ENCODE measurements around the gene C1orf87.

The C1orf87 gene

GRCh38 chr1:59997479-59998115 is 76.0 kb downstream of the C1orf87 start:
- no peak overlapping the region for H3K27ac ChIP-seq
- TF ChIP-seq CTCF (conservative IDR thresholded peaks at IDR 0.05) (peak; percentile 13), ZFX (IDR thresholded peaks at IDR 0.05) (no peak)

- H3K27ac ChIP-seq, result no peak overlapping the region
- TF ChIP-seq ZFX (IDR thresholded peaks at IDR 0.05), result no peak
- no peak for TF ChIP-seq CTCF (conservative IDR thresholded peaks at IDR 0.05)
Observed at GRCh38 chr1:59994302-59995198, 79.0 kb downstream of the C1orf87 start.

GRCh38 chr1:59992040-59992820 is 81.3 kb downstream of the C1orf87 start:
- no peak overlapping the region for H3K27ac ChIP-seq
- no peak for TF ChIP-seq CTCF (conservative IDR thresholded peaks at IDR 0.05)
- TF ChIP-seq ZFX (IDR thresholded peaks at IDR 0.05), result no peak

GRCh38 chr1:59990470-59990869 is 83.1 kb downstream of the C1orf87 start:
- no peak overlapping the region for H3K27ac ChIP-seq
- TF ChIP-seq ZFX (IDR thresholded peaks at IDR 0.05) (no peak), CTCF (conservative IDR thresholded peaks at IDR 0.05) (no peak)

- TF ChIP-seq ZFX (IDR thresholded peaks at IDR 0.05), result no peak
- TF ChIP-seq CTCF (conservative IDR thresholded peaks at IDR 0.05), result no peak
- no peak overlapping the region for H3K27ac ChIP-seq
Observed at GRCh38 chr1:59986516-59987310, 86.9 kb downstream of the C1orf87 start.

GRCh38 chr1:59985911-59986515 is 87.6 kb downstream of the C1orf87 start:
- no peak for TF ChIP-seq ZFX (IDR thresholded peaks at IDR 0.05)
- 0 out of 2 replicates have a peak, but pooled peaks have one; percentile 4 for TF ChIP-seq CTCF (conservative IDR thresholded peaks at IDR 0.05)

More at GRCh38 chr1:59985911-59986515, 87.6 kb downstream of the C1orf87 start:
- H3K27ac ChIP-seq, result no peak overlapping the region
